SK-N-MC (cell line): ENCODE measurements around the gene LGALS8.

Source experiments
- EZH2 ChIP-seq: fragments of 200-600 bp; sonication (generic); IDR thresholded peaks from one replicate; pipeline ENCODE4 v1.6.1; 2017; ENCODE audit warnings: antibody characterized with exemption
- POLR2AphosphoS5 ChIP-seq: IDR thresholded peaks from 2 replicates; pipeline ENCODE4 v1.6.1; 2012; ENCODE audit warnings: mild to moderate bottlenecking, low read depth, low read length, borderline replicate concordance

GRCh38 chr1:236508593-236509027, 15.2 kb upstream of the LGALS8 start:
- TF ChIP-seq EZH2 (no peak), POLR2AphosphoS5 (no peak)
